Activated CD8-positive, alpha-beta memory T cell treated with anti-CD3 and anti-CD28 coated beads, Interleukin-2, amount 50 U/mL, for 4 hours (primary cell): ENCODE results near the gene PDK2.

ENCODE experiments used
- DNase-seq: peaks from one replicate; pipeline ENCODE4 v3.0.0-alpha.2; 2020

Gene PDK2

DNA sequence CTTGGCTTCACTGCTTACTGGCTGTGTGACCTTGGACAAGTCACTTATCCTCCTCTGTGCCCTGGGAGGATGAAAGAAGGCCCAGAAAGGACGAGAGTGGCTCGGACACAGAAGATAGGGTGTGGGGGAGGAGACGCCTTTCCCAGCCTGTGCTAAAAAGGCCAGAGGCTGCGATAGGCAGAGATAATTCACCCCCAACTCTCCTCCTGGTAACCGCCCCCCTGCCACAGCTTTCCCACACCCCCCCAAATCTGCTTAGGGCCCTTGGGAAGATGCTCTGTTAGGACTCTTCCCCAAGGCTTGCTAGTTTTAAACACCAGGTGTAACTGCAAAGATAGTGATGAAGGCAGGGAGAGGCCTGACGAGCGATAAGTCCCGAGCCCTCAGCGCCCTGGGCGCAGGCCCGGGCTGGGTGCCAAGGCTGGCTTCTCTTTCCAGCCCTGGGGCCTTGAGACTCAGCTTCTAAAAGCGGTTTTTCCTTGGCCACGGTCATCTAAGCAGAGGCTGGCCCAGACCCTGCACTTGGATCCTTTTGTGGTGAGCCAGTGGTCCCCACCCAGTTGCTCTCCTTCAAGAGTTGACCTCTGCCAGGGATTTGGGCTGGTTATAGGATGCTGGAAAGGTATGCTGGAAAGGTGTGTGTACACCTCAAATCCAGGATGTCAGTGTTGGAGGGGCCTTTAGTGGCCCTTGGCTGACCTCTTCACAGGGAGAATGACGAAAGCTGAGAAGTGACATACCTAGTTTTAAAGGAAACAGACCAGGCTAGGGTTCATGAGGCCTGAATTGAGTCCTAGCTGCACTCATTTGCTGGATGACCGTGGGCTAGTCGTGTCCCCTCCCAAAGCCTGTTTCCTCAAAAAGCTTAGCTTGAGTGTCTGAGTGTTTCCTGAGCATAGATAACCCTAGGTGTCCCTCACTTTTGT, 58.8 kb downstream of the PDK2 start:
- DNase-seq, result no peak

- DNase-seq, result no peak
These were observed 59.5 kb downstream of the PDK2 start for GRCh38 chr17:50154604-50155003.

GRCh38 chr17:50155115-50155819, 60.1 kb downstream of the PDK2 start:
- no peak for DNase-seq

- DNase-seq, result no peak
These were observed 62.7 kb downstream of the PDK2 start for GRCh38 chr17:50157891-50158290.

DNA sequence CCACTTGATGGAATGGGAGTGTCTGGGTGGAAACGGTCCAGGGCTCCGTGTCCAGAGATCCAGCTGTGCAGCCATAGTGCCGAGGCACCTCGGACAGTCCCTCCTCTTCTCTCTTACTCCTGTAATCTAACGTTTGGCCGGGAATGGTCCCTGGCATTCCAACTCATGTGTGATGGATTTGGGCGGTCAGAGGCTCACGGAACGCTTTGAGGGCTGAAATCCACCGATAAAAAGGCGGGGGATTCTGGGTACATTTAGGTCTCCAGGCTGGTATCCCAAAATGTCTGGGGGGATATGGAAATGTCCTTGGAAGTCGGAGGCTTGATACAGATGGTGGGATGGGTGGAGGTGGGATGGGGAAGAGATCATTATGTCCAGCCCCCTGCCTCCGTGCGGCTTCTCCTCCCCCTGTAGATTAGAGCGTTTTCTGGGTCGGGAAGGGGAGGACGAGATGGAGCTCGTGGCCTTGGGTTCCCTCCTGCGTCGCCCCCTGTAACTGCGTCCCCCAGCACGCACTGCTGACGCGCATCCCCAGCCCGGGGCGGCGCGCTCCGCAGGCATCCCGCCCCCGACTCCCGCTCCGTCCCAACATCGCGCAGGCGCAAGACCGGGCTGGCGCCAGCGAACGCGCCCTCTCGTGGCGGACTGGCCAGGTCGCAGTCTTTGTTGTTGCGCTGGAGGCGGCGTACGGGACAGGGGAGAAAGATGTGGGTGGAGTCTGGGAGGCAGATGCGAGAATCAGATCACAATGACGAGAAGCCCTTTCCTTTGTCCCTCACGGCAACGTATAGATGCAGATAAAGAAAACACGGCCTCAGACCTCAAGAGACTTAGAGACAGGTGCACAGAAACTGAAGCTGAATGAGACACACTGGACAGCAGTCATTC, 66.1 kb downstream of the PDK2 start:
- peak; percentile 96 for DNase-seq
